HL-60 (cell line): Measurements from ENCODE around the gene ANAPC5.

Experiments used
- CTCF ChIP-seq: IDR thresholded peaks from one replicate; pipeline ENCODE4 v1.5.1; 2011; ENCODE audit warnings: low read length, control low read depth, inconsistent platforms; ENCODE audit not compliant: insufficient read depth
- GABPA ChIP-seq: IDR thresholded peaks from 2 replicates; pipeline ENCODE4 v1.6.1; 2012; ENCODE audit warnings: low read depth
- POLR2AphosphoS5 ChIP-seq: IDR thresholded peaks from 2 replicates; pipeline ENCODE4 v1.6.1; 2012; ENCODE audit warnings: low read depth
- REST ChIP-seq: IDR thresholded peaks from 2 replicates; pipeline ENCODE4 v1.6.1; 2012; ENCODE audit warnings: low read depth; ENCODE audit not compliant: insufficient replicate concordance
- SPI1 ChIP-seq: IDR thresholded peaks from 2 replicates; pipeline ENCODE4 v1.6.1; 2012; ENCODE audit warnings: low read depth, mild to moderate bottlenecking, borderline replicate concordance

- TF ChIP-seq CTCF (no peak), GABPA (no peak), POLR2AphosphoS5 (no peak), REST (no peak), SPI1 (no peak)
Observed at GRCh38 chr12:121373755-121374154, 21.5 kb upstream of the ANAPC5 start.
